ENCODE data around the gene UBR1.
"Not testable (repeated sequence)": the region's sequence is repeated elsewhere in the genome, so short reads cannot be mapped to it uniquely, and the experiment has no call there.

Gene UBR1

GRCh38 chr15:42955518-42955917 lies 150.3 kb downstream of the UBR1 start:
- no peak for DNase-seq

DNA sequence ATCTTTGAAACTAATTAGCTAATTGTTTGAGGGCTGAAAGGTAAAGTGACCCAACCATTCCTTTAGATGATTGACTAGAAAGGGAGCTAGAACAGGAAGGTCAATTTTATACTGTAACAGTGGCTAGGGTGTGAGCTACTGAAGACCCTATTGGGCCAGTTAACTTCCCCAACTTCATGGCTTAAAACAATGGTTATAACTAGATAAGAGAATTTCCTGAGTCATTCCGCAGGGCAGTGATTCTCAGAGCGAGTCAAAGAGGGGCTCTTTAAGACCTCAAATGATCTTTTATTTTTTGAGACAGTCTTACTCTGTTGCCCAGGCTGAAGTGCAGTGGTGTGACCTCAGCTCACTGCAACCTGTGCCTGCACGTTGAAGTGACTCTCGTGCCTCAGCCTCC lies 151.5 kb downstream of the UBR1 start:
- DNase-seq: no peak

GRCh38 chr15:42948898-42949297 lies 156.9 kb downstream of the UBR1 start:
- DNase-seq: not testable (repeated sequence)

GRCh38 chr15:42940527-42940926 lies 165.3 kb downstream of the UBR1 start:
- DNase-seq: no peak

- no peak for DNase-seq
Observed at GRCh38 chr15:42939841-42940240, 166.0 kb downstream of the UBR1 start.

- DNase-seq: no peak
Observed at GRCh38 chr15:42937143-42937542, 168.7 kb downstream of the UBR1 start.

GRCh38 chr15:42933886-42934667 lies 171.8 kb downstream of the UBR1 start:
- no peak for DNase-seq

DNA sequence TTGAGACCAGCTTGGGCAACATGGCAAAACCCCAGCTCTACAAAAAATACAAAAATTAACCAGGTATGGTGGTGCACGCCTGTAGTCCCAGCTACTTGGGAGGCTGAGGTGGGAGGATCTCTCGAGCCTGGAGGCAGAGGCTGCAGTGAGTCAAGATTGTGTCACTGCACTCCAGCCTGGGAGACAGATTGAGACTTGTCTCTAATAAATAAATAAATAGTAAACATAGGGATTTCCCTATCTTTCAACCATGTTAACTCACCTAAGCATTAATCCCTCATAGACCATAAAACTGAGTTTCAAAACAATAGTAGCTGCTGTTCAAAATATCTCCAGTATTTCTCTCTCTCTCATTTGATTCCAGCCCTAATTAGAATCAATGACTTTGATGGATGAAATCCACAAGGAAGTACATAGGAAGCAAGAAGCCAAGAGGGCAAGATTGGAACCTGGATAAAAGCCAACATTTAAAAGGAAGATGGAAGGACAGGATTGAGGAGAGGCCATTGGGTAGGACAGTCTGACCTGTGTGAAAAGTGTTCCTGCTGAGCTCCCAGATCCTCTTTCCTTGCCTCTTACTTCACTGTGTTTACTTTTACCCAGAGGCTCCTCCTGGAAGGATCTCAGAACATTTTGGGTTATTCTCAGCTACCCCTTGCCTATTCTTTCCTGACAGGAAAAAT lies 172.9 kb downstream of the UBR1 start:
- DNase-seq: no peak

GRCh38 chr15:42931702-42932486 lies 173.9 kb downstream of the UBR1 start:
- DNase-seq: no peak

DNA sequence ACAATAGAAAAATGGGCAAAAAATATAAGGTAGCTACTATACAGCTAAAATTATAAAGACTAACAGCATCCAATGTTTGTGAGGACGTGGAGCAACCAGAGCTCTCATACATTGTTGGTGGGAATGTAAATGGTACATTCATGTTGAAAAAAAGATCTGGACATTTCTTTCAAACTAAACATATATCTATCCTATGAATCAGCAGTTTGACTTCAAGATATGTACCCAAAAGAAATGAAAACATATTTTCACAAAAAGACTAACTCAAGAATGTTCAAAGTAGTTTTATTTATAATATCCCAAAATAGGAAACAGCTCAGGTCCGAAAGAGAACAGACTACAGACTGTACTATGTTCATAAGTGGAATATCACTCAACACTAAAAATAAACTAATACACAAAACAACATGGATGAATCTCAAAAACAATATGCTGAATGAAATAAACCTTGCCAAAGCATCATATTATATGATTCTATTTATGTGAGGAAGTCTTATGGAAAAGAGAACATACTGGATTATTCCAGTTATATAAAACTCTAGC lies 176.5 kb downstream of the UBR1 start:
- DNase-seq: no peak

DNA sequence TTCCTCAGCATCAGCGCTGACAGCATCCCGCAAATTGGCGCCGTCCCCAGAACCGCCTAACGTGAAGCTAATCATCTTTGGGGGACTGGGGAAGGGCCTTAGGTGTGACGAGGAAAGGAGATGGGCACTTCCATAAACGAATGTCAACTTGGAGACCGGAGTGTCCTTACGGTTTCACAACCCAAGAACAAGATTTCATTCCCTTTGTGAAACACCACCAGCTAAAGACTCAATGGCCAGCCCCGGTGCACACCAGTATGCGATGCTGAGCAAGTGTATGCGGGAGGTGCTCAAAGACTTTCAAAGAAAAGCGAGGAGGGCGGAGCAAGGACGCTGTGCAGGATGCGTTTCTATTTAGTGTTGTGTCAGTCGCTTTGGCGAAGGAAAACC lies 184.5 kb downstream of the UBR1 start:
- DNase-seq: peak; percentile 19

DNA sequence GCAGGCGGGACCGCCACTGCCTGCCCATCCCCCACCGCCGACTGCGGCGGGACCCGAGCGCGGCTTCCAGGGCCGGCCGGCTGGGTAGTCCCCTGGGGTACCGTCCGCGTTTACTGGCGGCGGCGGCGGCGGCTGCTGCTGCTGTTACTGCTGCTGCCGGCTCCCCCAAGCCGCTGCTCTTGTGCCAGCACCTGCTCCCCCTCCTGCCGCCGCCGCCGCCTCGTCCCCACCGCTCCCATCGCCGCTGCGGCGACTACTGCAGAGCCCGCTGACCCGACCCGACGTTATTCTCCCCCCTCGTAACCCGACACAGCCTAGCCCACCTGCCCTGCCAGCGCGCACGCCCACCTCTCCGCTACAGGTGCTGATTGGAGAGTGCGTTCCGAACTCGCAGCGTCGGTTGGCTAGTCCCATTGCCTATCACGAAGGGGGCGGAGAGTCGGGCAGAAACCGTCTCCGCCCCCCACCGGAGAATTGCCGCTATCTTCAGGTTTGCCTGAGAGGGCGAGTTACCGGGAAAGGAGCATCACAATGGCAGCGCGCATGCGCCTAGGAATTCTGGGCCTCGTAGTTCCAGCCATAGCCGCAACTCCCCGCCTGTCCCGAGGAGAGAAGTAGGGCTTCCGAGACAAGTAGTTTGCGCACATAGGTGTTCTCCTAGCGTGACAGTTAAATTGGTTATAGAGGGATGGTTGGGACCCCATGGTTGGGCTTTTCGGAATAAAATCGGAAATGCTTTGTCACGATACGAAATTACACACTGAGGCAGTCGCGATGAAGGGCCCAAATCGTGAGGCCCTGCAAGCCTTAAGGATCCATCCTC lies 185.1 kb downstream of the UBR1 start, which contains the start of gene TTBK2:
TTBK2 (minus strand) TSS at position 260 of the 823 bp plus-strand sequence. CDS start 42,161 bp downstream, outside the sequence.
- DNase-seq: peak; percentile 98

DNA sequence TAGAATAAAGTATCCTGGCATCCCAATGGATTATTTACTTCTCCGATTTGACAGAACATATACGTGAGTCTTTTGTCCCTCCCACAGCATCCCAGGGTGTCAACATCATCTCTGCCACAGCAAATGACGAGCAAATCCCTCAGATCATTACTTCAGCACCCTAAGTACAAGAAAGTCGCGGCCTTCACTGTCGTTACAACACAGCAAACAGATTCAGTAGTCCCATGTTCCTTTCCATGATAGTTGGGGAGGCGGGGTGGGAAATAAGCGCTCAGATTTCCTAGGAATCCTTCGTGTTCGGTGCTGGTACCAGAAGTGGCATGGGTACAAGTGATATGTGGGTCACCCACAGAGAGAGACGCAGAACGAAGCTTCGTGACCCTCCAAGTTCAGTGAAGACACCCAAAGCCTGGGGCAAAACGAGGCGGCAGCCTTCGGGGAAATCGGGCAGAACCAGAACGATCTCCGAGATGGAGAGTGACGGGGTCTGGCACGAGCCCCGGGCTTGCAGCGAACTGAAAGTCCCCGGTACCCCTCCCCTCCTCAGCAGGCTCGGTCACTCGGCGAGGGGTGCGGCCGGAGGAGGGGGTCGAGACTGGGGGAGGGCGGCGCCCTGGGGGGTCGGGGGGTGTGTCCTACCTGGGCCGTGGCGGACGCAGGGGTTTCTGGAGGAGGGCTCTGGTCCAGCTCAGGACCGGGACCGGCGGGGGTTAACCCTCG lies 185.9 kb downstream of the UBR1 start:
- peak; percentile 65 for DNase-seq

- no peak for DNase-seq
Observed at GRCh38 chr15:42919308-42919707, 186.5 kb downstream of the UBR1 start.

- DNase-seq: no peak
Observed at GRCh38 chr15:42918047-42918446, 187.8 kb downstream of the UBR1 start.

- DNase-seq: peak; percentile 21
Observed at GRCh38 chr15:42915654-42916315, 190.1 kb downstream of the UBR1 start.

- DNase-seq: peak; percentile 30
Observed at GRCh38 chr15:42914728-42915497, 190.9 kb downstream of the UBR1 start.

GRCh38 chr15:42911058-42911592 lies 194.7 kb downstream of the UBR1 start:
- DNase-seq: no peak

- no peak for DNase-seq
Observed at GRCh38 chr15:42908538-42908937, 197.3 kb downstream of the UBR1 start.

Measured in suppressor macrophage treated with lipopolysaccharide for 4 hours (primary cell).